HFFc6 (cell line): ENCODE data around the gene P2RY2. TPM values are rescaled to one million over a fixed set of nuclear protein-coding genes. Genes with fewer than 3 reads are reported as not detected.

Experiments
- DNase-seq: peaks from one replicate; pipeline ENCODE4 v3.0.0-alpha.2; 2018
- H3K27ac Mint-ChIP-seq: 2 replicates; pipeline ENCODE4 v1.8.0; 2020; ENCODE audit warnings: mild to moderate bottlenecking, mixed read lengths
- H3K27me3 Mint-ChIP-seq: 2 replicates; pipeline ENCODE4 v1.8.0; 2021; ENCODE audit warnings: mild to moderate bottlenecking, moderate library complexity, mixed read lengths; ENCODE audit not compliant: insufficient read depth
- H3K36me3 Mint-ChIP-seq: 2 replicates; pipeline ENCODE4 v1.8.0; 2021; ENCODE audit warnings: low read depth, mixed read lengths
- H3K4me1 Mint-ChIP-seq: 2 replicates; pipeline ENCODE4 v1.8.0; 2020; ENCODE audit warnings: low read depth, mixed read lengths
- H3K4me3 Mint-ChIP-seq: 2 replicates; pipeline ENCODE4 v1.8.0; 2020; ENCODE audit warnings: mild to moderate bottlenecking, moderate library complexity, mixed read lengths
- H3K9me3 Mint-ChIP-seq: 2 replicates; pipeline ENCODE4 v1.8.0; 2020; ENCODE audit warnings: mild to moderate bottlenecking, mixed read lengths
- total RNA-seq, 6 experiments: library from RNA; stranded (reverse); fragmentation: NEBNext Ultra II Directional; extraction: Animal tissue kit (Norgen Biotek cat#: 25700); gene quantifications; 2 replicates in 1 of 6; 3 replicates in 5 of 6; pipeline ENCODE4 v1.2.3, GENCODE V29; 2021
- TF ChIP-seq, protein P1 (sequence below): fragments of 200-600 bp; sonication (generic); IDR thresholded peaks from 2 replicates; pipeline ENCODE4 v1.5.0; 2021; ENCODE audit warnings: antibody characterized with exemption, mild to moderate bottlenecking

Gene P2RY2
- total RNA-seq, 6 experiments from 2014 or later: 0.08 to 0.20 (median 0.16) TPM; not detected in 1

DNA sequence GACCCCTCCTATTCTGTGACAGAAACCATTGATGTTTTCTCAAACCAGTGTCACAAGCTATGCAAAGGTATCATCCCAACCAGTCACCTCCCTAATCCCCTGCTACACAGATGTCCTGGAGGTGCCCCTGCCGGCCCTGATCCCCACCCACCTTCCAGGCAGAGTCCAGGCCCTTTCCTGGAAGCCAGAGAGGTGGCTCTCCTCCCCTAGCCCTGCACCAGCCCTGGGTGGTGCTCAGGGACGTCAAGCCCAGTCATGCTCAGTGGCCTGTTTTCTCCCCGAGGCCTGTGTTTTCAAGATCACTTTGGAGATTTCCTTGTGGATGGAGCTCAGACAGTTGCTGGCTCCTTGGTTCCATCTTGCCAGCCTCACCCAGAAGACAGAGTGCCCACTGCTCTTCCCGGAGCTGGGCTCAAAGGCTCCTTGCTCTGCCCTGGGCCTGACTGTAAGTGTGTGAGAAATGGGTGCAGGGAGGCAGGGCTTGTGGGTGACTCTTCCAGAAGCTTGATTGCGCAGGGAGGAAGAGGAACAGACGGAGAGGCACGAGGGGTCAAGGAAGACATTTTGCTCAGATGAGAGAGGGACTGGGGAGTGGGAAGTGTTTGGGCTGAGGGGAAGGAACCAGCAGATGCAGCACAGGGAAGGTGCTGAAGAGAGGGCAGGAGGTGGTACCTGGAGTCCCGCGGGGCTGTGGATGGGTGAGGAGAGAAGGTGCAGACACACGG is 65.4 kb downstream of the P2RY2 start:
- H3K27ac Mint-ChIP-seq: no peak overlapping the region
- no peak for DNase-seq
- peaks cover 7% of the 10 kb centered on the region for H3K4me1 Mint-ChIP-seq
- no peak overlapping the region for H3K4me3 Mint-ChIP-seq
- no peaks in the 10 kb centered on the region for H3K9me3 Mint-ChIP-seq
- TF ChIP-seq, protein P1, sequence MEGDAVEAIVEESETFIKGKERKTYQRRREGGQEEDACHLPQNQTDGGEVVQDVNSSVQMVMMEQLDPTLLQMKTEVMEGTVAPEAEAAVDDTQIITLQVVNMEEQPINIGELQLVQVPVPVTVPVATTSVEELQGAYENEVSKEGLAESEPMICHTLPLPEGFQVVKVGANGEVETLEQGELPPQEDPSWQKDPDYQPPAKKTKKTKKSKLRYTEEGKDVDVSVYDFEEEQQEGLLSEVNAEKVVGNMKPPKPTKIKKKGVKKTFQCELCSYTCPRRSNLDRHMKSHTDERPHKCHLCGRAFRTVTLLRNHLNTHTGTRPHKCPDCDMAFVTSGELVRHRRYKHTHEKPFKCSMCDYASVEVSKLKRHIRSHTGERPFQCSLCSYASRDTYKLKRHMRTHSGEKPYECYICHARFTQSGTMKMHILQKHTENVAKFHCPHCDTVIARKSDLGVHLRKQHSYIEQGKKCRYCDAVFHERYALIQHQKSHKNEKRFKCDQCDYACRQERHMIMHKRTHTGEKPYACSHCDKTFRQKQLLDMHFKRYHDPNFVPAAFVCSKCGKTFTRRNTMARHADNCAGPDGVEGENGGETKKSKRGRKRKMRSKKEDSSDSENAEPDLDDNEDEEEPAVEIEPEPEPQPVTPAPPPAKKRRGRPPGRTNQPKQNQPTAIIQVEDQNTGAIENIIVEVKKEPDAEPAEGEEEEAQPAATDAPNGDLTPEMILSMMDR: no peak
- no peaks in the 10 kb centered on the region for H3K36me3 Mint-ChIP-seq
- H3K27me3 Mint-ChIP-seq: peaks cover 2% of the 10 kb centered on the region; the same call in 1 of the 2 replicates

- Mint-ChIP-seq H3K4me3 (no peak overlapping the region), H3K36me3 (no peaks in the 10 kb centered on the region), H3K27me3 (peaks cover 2% of the 10 kb centered on the region; the same call in 1 of the 2 replicates), H3K4me1 (peaks cover 13% of the 10 kb centered on the region), H3K9me3 (no peaks in the 10 kb centered on the region), H3K27ac (no peak overlapping the region)
- TF ChIP-seq, protein P1: no peak
- DNase-seq: no peak
Measured at GRCh38 chr11:73284106-73284505, 66.0 kb downstream of the P2RY2 start.

DNA sequence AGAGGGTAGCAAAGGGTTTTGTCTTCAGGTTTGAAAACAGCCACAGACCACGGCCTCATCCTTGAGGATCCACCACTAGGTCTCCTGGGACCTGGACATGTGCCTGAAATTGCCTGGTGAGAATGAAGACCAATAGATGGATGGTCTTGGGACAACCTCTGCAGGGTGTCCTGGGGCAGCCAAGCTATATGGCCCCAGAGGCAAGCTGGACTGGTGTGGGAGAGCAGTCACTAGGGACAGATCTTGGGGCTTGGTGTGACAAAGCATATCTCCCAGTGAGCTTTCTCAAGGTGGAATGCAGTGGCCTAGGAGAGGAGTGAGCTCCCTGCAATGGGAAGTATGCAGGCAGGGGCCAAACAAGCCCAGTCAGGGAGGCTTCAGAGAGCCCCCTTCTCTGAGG is 67.6 kb downstream of the P2RY2 start:
- TF ChIP-seq, protein P1: no peak
- Mint-ChIP-seq H3K9me3 (no peaks in the 10 kb centered on the region), H3K27ac (no peak overlapping the region), H3K4me3 (no peak overlapping the region), H3K4me1 (peaks cover 23% of the 10 kb centered on the region), H3K27me3 (peaks cover 2% of the 10 kb centered on the region; the same call in 1 of the 2 replicates), H3K36me3 (no peaks in the 10 kb centered on the region)
- DNase-seq: no peak

Other genes starting within 250 kb of the P2RY2 start
- 10 to 100 TPM; 58.9 to 68.2 (median 65.0) TPM for gene FCHSD2, start 76.0 kb upstream of the P2RY2 start, total RNA-seq
- 1 to 10 TPM in 4 of 6 experiments, under 1 TPM in 2; 0.54 to 2.4 (median 1.9) TPM for gene P2RY6, start 54.1 kb downstream of the P2RY2 start, total RNA-seq
- 100 to 1,000 TPM in 2 of 6 experiments, 10 to 100 TPM in 4; 84.6 to 112 (median 92.1) TPM for gene ARHGEF17, start 90.0 kb downstream of the P2RY2 start, total RNA-seq
- 1 to 10 TPM; 6.2 to 7.7 (median 7.0) TPM for gene RELT, start 158.1 kb downstream of the P2RY2 start, total RNA-seq